Myocyte (in vitro differentiated cells): ENCODE measurements around the gene CNTD1. TPM values are rescaled to one million over a fixed set of nuclear protein-coding genes. Genes with fewer than 3 reads are reported as not detected.
"Not testable (repeated sequence)": the region's sequence is repeated elsewhere in the genome, so short reads cannot be mapped to it uniquely, and the experiment has no call there.

Source experiments
- DNase-seq: peaks from one replicate; pipeline ENCODE4 v3.0.0-alpha.2; 2012; ENCODE audit warnings: low read depth
- polyA plus RNA-seq: library from polyadenylated mRNA; unstranded; fragments of >200 nt; gene quantifications from one replicate; pipeline ENCODE4 v1.2.1, GENCODE V29; 2012; ENCODE audit warnings: missing spikeins
- total RNA-seq: library from RNA; depleted of rRNA; stranded (reverse); fragments of >200 nt; gene quantifications from 2 replicates; pipeline ENCODE4 v1.2.3, GENCODE V29; 2014

The CNTD1 gene
- total RNA-seq: not detected in 2 replicates
- polyA plus RNA-seq: 0.62 TPM

DNA sequence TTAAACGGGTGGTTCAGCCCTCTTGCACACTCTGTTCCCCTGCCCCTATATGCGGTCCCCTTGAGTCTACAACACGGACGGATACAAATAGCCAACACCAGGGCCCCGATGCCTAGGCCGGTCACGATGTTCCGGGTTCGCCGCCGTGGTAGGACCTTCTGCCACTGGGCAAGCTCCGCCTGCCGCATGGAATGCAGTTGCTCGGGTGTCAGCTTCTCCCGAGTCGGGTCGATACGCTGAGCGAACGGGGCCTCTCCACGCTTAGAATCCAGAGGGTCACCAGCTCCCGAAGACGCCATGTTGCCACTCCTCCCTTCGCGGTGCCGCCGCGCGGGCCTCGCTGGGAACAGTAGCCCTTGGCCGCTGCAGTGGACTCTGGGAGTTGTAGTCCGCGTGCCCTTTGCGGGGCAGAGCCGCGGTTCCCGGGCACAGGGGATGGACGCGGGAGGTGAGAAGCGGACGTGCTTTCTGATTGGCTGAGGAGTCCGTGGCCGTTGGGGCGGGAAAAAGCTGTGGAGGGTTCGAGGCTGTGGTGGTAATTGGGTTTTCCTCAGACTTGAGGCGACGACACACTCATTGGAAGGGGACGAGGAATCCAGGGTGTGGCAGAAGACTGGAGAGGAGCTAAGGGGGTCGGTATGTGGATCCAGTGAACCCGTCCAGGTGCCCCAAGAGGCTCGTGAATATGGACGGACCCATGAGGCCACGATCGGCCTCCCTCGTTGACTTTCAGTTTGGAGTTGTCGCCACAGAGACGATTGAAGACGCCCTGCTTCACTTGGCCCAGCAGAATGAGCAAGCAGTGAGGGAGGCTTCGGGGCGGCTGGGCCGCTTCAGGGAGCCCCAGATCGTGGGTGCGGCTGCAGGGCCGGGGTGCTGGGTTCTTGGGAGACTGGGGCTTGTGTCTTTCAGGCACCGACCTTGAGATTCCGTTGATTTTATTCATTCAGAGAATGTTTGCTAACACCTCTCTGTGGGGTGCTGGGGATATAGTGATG, at the start of gene CNTD1, which contains the start of gene COA3:
TSS of gene CNTD1 (plus strand) at position 479 of the 998 bp plus-strand sequence. CDS start at position 686, 207 bp downstream.
TSS of gene COA3 (minus strand) at position 322 of the 998 bp plus-strand sequence. CDS start at position 299, 23 bp downstream.
- peak; percentile 89 for DNase-seq

DNA sequence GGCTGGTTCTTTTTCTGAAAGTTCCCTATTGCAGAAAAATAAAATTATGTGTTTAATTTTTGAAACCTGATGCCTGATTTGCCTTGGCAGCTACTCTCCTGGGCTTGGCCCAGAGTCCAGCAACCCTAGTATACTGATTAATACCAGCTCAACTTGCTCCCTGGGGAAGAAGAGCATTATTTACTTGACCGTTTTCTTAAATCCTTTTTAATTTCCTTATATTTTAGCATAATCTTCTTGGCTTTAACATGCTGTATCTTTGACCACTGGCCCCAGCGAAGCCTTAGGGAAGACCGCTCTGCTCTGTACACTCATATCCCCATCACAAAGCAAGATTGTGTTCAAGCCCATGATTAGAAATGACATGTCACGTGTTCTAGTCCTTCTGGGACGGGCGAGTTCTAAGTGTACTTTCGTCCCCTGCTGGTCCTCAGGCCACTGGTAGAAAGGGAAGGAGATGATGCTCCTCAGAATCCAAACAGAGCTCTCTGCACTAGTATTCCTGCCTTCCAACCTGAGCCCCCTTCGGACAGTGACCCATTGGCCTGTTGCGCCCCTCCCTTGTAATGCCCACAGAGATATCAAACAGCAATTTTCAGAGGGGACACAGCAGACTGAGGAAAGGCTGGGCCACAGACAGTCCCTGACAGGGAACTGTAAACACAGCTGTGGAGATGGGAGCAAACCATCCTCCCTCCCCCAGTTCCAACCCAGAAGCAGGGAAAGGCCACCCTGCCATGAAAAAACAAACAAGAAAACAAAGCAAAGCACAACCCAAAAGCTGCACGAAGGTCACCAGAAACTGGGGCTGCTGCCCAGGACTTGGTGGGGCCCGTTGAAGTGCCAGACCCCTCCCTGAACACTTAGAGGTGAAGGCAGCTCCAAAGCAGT, 49.5 kb upstream of the CNTD1 start:
- DNase-seq: no peak

DNA sequence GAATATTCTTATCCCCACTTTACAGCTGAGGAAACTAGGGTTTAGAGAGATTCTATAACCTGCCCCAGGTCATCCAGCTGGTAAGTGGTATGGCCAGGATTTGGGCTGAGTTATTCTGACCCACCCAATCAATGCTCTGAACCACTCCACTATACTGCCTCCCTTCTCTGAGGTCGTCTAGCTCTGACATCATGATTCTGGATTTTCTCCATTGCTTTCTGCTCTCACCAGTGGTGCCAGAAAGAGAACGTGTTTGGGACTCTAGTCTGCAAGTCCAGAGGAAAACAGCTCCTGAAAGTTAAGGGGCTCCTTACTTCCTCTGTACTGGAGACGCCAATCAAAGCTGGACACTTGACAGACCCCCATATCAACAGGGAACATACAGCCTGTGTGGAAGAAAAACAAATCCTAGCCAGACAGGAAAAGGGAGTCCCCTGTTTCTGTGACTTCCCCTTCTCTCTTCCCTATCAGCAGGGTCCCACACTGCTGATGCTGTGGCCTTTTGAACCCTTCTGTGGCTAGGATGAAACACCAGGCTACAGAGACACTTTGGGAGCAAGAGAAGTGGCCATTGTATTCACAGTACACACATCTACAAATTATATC, 47.8 kb upstream of the CNTD1 start:
- DNase-seq: no peak

GRCh38 chr17:42751628-42752027, 47.0 kb upstream of the CNTD1 start:
- no peak for DNase-seq

GRCh38 chr17:42754782-42755181, 43.9 kb upstream of the CNTD1 start:
- no peak for DNase-seq

DNA sequence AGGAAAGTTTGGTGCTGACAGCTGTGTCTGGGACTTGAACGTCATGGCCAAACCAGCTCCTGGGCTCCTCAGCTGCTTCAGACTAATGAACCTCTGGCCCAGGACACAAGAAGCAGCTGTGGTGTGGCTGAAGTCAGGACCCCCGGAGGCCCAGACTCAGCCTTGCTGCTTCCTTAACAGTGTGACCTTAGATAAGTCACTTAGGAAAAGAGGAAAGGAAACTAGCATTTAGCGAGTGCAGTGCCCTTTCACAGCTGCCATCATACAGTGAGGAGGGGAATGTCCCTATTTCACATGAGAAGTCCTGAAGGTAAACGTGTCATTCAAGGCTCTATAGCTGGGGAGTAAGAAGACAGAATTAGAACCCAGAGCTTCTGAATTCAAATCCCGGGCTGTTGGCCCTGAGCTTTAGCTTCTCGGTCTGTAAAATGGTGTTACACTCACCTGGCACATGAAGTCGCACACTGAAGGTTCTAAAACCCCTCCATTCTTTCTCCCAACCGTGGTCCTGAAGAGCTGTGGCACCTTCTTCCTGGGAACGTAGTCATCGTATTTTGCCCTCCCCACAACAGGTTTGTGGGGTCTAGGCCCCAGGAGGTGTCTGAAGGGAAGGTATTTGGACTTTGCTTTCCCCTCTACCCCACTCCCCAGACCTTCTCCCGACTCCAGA, 38.5 kb upstream of the CNTD1 start:
- DNase-seq: peak; percentile 47

DNA sequence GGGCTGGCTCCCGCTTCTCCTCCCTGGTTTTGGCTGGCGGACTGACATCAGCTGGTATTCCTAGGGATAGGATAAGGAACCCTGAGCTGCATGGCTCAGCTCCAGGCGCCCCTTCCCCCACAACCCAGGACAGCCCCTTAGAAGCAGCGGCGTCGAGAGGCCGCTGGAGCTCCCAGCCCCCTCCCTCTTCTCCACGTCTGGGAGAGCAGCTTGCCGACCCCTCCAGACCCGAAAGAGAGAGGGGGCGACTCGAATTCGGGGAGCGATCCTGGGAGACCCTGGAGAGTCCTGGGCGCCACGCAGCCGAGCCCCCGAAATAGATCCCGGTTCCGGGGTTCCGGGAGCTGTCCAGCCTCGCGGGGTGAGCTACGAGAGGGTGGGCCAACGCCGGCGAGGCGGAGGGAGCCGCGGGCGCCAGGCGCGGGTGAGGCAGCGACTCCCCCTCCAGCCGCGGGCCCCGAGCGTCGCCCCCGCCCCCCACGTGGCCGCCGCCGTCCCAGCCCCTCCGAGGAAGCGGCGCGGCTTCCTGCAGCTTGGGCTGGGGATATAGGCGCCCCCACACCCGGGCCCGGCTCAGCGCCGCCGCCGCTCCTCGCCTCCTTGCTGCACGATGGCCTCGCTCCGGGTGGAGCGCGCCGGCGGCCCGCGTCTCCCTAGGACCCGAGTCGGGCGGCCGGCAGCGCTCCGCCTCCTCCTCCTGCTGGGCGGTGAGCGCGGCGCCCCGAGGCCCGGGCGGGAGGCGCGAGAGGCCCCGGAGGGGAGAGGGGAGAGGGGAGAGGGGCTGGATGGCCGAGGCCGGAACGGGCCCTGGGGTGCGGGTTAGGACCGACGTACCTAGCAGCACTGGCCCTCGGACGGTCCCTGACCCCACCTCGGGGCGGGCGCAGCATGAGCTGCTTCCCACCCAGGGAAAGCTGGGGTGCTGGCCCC, 37.7 kb upstream of the CNTD1 start, which contains the start of gene RAMP2:
TSS of gene RAMP2 (plus strand) at position 576 of the 930 bp plus-strand sequence. CDS start at position 611, 35 bp downstream.
- DNase-seq: no peak

DNA sequence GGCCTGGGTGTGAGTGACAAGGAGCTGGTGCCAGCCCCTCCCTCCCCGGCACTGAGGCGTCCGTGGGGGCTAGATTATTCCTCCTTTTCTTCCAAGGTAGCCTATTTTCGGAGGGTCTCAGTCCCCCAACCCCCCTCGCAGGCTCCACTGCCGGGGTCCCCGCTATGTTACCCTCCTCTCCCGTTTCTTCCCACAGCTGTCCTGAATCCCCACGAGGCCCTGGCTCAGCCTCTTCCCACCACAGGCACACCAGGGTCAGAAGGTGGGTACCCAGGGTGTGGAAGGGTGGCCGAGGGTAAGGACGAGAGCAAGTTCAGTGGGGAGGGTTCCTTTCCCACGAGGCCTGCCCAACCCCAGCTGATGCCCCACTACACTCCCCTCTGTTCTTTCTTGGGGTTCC, 37.0 kb upstream of the CNTD1 start:
- DNase-seq: no peak

- no peak for DNase-seq
Measured at GRCh38 chr17:42766124-42766523, 32.5 kb upstream of the CNTD1 start.

- no peak for DNase-seq
Measured at GRCh38 chr17:42767512-42767911, 31.1 kb upstream of the CNTD1 start.

GRCh38 chr17:42768006-42768405, 30.7 kb upstream of the CNTD1 start:
- DNase-seq: not testable (repeated sequence)

GRCh38 chr17:42769964-42770363, 28.7 kb upstream of the CNTD1 start:
- not testable (repeated sequence) for DNase-seq

GRCh38 chr17:42772945-42773289, 25.7 kb upstream of the CNTD1 start:
- DNase-seq: no peak

GRCh38 chr17:42773290-42774035, 25.2 kb upstream of the CNTD1 start, which contains the start of gene VPS25:
VPS25 (plus strand) TSS chr17:42773449; CDS start chr17:42773476, 27 bp downstream.
- peak; percentile 89 for DNase-seq

DNA sequence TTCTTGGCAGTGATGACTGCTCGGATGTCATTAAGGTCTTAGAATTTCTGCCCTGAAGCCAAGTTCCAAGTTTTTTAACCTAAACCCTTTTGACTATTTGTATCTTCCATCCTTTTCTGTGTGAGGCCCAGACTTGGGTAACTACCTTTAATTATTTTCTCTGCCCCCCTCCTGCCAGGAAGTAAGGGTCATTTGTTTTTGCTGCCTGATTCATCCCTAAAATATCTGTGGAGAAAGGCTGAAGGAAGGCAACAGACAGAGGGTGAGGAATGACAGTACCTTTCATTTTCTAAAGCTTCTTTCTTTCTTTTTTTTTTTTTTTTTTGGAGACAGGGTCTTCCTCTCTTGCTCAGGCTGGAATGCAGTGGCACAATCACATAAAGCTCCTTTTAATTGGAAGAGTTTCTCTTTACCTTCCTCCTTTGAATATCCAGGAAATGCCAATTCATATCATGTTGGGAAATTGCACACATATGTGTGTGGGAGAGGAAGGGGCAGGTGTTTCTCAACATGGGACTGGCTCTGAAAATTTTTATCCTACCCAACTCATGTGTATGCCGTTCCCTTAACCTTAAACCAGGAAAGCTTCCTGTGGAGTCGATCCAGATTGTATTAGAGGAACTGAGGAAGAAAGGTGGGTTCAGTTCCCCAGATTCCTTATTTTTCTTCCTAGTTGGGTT, 24.5 kb upstream of the CNTD1 start:
- no peak for DNase-seq

- peak; percentile 77 for DNase-seq
Measured at GRCh38 chr17:42775534-42776098, 23.0 kb upstream of the CNTD1 start.

DNA sequence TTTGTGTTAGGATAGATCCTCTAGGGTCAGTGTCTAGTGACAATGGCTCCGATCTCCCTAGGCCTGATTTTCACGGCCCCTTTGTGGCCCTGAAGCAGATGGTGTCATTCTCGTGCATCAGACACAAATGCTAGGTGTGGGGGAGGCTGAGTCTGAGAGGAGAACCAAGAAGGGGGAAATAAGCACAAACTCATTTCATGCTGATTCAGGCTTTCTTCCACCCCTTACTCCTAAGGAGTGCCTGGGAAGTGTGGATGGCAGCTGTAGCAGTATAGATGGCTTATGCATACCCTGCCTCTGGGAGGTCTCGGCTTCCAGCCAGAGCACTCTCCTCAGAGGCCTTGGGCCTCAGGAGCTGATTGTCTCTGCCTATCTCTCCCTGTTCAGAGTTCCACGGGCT, 20.1 kb upstream of the CNTD1 start:
- no peak for DNase-seq
